Smooth muscle cell (in vitro differentiated cells): ENCODE measurements around the gene ZNF316. TPM values are rescaled to one million over a fixed set of nuclear protein-coding genes. Genes with fewer than 3 reads are reported as not detected.

Experiments
- DNase-seq: peaks from one replicate; lab custom pipeline; 2025; ENCODE audit not compliant: unreplicated experiment; lab: John Stamatoyannopoulos, UW
- H2AFZ ChIP-seq: fragments of 200-600 bp; sonication (generic); 2 replicates; pipeline ENCODE4 v1.6.0; 2016; ENCODE audit warnings: antibody characterized with exemption, low read depth, mild to moderate bottlenecking
- H3F3A ChIP-seq: fragments of 200-600 bp; sonication (generic); 2 replicates; pipeline ENCODE4 v1.6.0; 2017; ENCODE audit warnings: antibody characterized with exemption, low read depth
- H3K27ac ChIP-seq: fragments of 200-600 bp; sonication (generic); 2 replicates; pipeline ENCODE4 v1.5.1; 2016; ENCODE audit warnings: low read depth, mild to moderate bottlenecking
- H3K27me3 ChIP-seq: fragments of 200-600 bp; sonication (generic); 2 replicates; pipeline ENCODE4 v1.6.1; 2016; ENCODE audit warnings: low read depth, mild to moderate bottlenecking
- H3K36me3 ChIP-seq: fragments of 200-600 bp; sonication (generic); 2 replicates; pipeline ENCODE4 v1.5.1; 2016; ENCODE audit warnings: low read depth
- H3K4me1 ChIP-seq: fragments of 200-600 bp; sonication (generic); 2 replicates; pipeline ENCODE4 v1.5.1; 2016; ENCODE audit warnings: low read depth
- H3K4me2 ChIP-seq: fragments of 200-600 bp; sonication (generic); 2 replicates; pipeline ENCODE4 v1.6.0; 2016; ENCODE audit warnings: mild to moderate bottlenecking
- H3K4me3 ChIP-seq: fragments of 200-600 bp; sonication (generic); 2 replicates; pipeline ENCODE4 v1.5.1; 2016; ENCODE audit warnings: mild to moderate bottlenecking
- H3K79me2 ChIP-seq: fragments of 200-600 bp; sonication (generic); 2 replicates; pipeline ENCODE4 v1.6.0; 2016; ENCODE audit warnings: low read depth, mild to moderate bottlenecking
- H3K9ac ChIP-seq: fragments of 200-600 bp; sonication (generic); 2 replicates; pipeline ENCODE4 v1.6.0; 2016; ENCODE audit warnings: low read depth
- H3K9me3 ChIP-seq: fragments of 200-600 bp; sonication (generic); replicated peaks from 2 replicates; pipeline ENCODE4 v1.5.1; 2016; ENCODE audit warnings: low read depth
- H4K20me1 ChIP-seq: fragments of 200-600 bp; sonication (generic); 2 replicates; pipeline ENCODE4 v1.6.0; 2016; ENCODE audit warnings: low read depth
- CTCF ChIP-seq: fragments of 200-600 bp; sonication (generic); IDR thresholded peaks from 2 replicates; pipeline ENCODE4 v1.5.1; 2017; ENCODE audit warnings: borderline replicate concordance, mild to moderate bottlenecking, antibody characterized with exemption; ENCODE audit not compliant: insufficient read depth, poor library complexity, severe bottlenecking
- WGBS: methylation state at CpG from one replicate; pipeline ENCODE4 v1.1.7; 2016; ENCODE audit warnings: low lambda C conversion rate; 5-methylcytosine and 5-hydroxymethylcytosine counted together
- polyA plus RNA-seq: library from polyadenylated mRNA; unstranded; fragments of >200 nt; fragmentation: Nextera tagmentation; extraction: Ambion mirVana; gene quantifications from 2 replicates; pipeline ENCODE4 v1.2.1, GENCODE V29; 2016
- total RNA-seq: library from RNA; depleted of rRNA; stranded (reverse); fragments of >200 nt; gene quantifications from 2 replicates; pipeline ENCODE4 v1.2.3, GENCODE V29; 2014

The ZNF316 gene
- total and polyA plus RNA-seq, 2 experiments from 2014 or later = 6.6 to 8.3 TPM

DNA sequence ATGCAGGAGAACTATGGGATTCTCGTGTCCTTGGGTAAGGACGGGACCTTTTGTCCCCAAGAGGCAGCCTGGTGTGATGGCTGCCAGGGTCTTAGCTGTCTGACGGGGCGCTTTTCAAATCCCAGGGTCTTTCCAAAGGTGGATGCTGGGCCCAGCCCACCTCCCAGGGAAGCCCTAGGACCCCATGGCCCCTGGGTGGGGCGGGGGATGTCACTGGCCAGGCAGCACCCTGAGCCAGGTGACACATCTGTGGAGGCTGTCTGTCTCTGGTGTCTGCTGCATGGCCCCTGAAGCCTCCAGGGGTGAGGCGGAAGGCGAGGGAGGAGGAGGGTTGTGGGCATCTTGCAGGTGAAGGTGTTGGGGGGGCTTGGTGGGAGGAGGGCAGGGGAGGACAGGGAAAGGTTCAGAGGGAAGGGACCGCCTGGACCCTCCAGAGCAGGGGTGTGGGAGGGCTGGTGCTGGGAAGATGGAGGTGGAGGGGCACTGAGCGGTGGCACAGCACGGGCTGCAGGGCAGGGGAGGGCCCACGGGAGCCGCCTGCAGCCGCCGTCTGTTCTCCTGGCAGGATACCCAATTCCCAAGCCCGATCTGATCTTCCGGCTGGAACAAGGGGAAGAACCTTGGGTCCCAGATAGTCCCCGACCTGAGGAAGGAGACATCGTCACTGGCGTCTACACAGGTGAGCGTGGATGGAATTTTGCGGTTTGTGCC, 7.0 kb downstream of the ZNF316 start:
- Histone ChIP-seq H3K27ac (no peak overlapping the region), H4K20me1 (peaks cover 49% of the 10 kb centered on the region), H3K4me2 (no peak overlapping the region), H3K27me3 (no peaks in the 10 kb centered on the region), H3F3A (no peaks in the 10 kb centered on the region), H3K9me3 (no peaks in the 10 kb centered on the region), H3K4me1 (no peaks in the 10 kb centered on the region), H3K9ac (no peak overlapping the region), H3K36me3 (no peaks in the 10 kb centered on the region), H3K79me2 (peaks cover 16% of the 10 kb centered on the region), H3K4me3 (no peak overlapping the region), H2AFZ (no peak overlapping the region)
- WGBS = 97% methylated on average over 20 of the region's 21 CpGs
- no peak for DNase-seq
- TF ChIP-seq CTCF = no peak

- peaks cover 49% of the 10 kb centered on the region for H4K20me1 ChIP-seq
Measured at GRCh38 chr7:6644728-6645127, 7.6 kb downstream of the ZNF316 start.

DNA sequence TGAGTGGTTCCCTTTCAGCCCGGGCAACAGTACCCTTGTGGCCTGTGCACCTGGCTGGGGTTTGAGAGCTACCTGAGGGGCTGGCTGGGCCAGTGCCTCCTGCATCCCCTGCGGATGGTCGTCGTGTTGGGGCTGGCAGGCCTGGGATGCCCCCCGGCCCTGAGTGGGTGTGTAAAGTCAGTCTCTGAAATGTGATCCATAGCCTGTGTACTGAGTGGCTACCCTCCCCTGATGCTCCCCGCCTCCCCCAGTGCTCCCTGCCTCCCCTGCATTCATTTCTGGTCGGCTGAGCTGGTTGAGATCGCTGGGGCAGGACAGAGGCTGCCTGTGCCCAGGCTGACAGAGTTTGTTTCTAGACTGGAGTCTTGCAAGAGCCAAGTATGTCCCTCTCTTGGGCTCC, 9.3 kb downstream of the ZNF316 start:
- H3K27me3 ChIP-seq = no peaks in the 10 kb centered on the region
- no peaks in the 10 kb centered on the region for H3K36me3 ChIP-seq
- peaks cover 36% of the 10 kb centered on the region for H4K20me1 ChIP-seq
- H3K4me2 ChIP-seq = no peak overlapping the region
- no peak for TF ChIP-seq CTCF
- H3K4me1 ChIP-seq = no peaks in the 10 kb centered on the region
- H3K9ac ChIP-seq = no peak overlapping the region
- no peaks in the 10 kb centered on the region for H3K9me3 ChIP-seq
- no peaks in the 10 kb centered on the region for H3F3A ChIP-seq
- no peak for DNase-seq
- no peak overlapping the region for H2AFZ ChIP-seq
- no peaks in the 10 kb centered on the region for H3K79me2 ChIP-seq
- no peak overlapping the region for H3K27ac ChIP-seq
- no peak overlapping the region for H3K4me3 ChIP-seq
- WGBS = 90% methylated on average over 8 of the region's 8 CpGs

More at GRCh38 chr7:6644728-6645127, 7.6 kb downstream of the ZNF316 start:
- no peak overlapping the region for H3K4me2 ChIP-seq
- no peak overlapping the region for H3K9ac ChIP-seq
- H3K4me1 ChIP-seq = no peaks in the 10 kb centered on the region
- 97% methylated on average over 10 of the region's 10 CpGs for WGBS
- no peak for TF ChIP-seq CTCF
- H3K9me3 ChIP-seq = no peaks in the 10 kb centered on the region
- peaks cover 9% of the 10 kb centered on the region for H3K79me2 ChIP-seq
- no peak overlapping the region for H3K27ac ChIP-seq
- H3K27me3 ChIP-seq = no peaks in the 10 kb centered on the region
- no peak for DNase-seq
- H3K4me3 ChIP-seq = no peak overlapping the region
- no peaks in the 10 kb centered on the region for H3F3A ChIP-seq
- no peaks in the 10 kb centered on the region for H3K36me3 ChIP-seq
- H2AFZ ChIP-seq = no peak overlapping the region

GRCh38 chr7:6647080-6647479, 10.0 kb downstream of the ZNF316 start:
- no peaks in the 10 kb centered on the region for H3K9me3 ChIP-seq
- no peak overlapping the region for H3K4me2 ChIP-seq
- no peaks in the 10 kb centered on the region for H3K4me1 ChIP-seq
- no peaks in the 10 kb centered on the region for H3F3A ChIP-seq
- TF ChIP-seq CTCF = no peak
- no peaks in the 10 kb centered on the region for H3K36me3 ChIP-seq
- no peak overlapping the region for H3K27ac ChIP-seq
- H3K9ac ChIP-seq = no peak overlapping the region
- DNase-seq = no peak
- no peaks in the 10 kb centered on the region for H3K27me3 ChIP-seq
- no peaks in the 10 kb centered on the region for H3K79me2 ChIP-seq
- H4K20me1 ChIP-seq = peaks cover 32% of the 10 kb centered on the region
- 95% methylated on average over 8 of the region's 8 CpGs for WGBS
- H2AFZ ChIP-seq = no peak overlapping the region
- no peak overlapping the region for H3K4me3 ChIP-seq
